GM12865 (cell line): Measurements from ENCODE around the gene FOXA2.

Experiments
- DNase-seq: peaks from one replicate; pipeline ENCODE4 v3.0.0; 2010; ENCODE audit warnings: low read depth
- H3K4me3 ChIP-seq: 2 replicates; pipeline ENCODE4 v1.5.1; 2011; ENCODE audit warnings: mild to moderate bottlenecking, low read depth, low read length, control low read depth
- TF ChIP-seq, protein P1 (sequence below): IDR thresholded peaks from 2 replicates; pipeline ENCODE4 v1.5.1; 2011; ENCODE audit warnings: low read length, control low read depth, low read depth, inconsistent platforms; ENCODE audit not compliant: insufficient read depth; ENCODE audit errors: missing control alignments

FOXA2 gene

DNA sequence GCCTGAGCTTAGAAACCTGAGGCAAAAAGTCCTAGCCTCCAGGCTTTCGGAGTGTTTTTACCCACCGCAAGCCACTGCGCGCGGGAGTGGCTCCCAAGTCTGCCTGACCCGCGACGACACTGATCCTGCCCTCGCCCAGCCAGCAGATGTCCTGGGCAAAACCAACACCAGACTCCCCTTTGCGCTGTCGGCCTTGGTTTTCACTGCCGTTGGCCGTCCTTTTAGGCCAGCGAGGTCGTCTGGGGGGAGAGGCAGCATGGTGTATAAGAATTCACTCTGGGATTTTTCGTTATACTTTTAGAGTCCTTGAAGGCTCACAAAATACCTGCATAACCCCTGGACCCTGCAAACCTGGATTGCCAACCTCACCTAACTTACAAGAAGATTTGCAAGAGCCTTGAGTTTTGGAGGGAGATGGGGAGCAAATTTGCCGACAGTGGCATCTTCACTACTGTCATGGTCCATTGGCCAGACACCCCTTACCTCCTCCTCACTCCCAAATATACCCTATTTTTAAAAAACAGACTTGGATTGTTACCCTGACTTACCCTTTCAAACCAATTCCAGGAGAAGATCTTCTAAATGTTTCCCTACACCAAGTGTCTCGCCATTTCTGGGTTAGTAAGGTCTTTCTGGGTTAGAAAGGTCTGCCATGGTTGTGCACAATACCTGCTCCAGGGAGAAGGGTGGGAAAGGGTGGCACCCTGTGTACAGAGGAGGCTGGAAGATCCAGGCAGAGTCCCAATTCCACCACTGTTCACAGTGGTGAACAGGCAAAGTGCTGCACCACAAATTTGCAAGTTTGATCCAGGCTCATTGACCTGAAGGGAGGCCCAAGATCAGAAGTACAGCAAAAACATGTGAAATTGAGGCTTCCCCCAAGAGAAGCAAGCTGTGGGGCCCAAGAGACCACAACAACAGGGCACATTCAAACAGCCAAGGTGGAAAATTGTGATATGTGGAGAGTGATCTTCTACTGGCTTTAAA, 4.4 kb downstream of the FOXA2 start:
- H3K4me3 ChIP-seq: no peak overlapping the region
- TF ChIP-seq, protein P1, sequence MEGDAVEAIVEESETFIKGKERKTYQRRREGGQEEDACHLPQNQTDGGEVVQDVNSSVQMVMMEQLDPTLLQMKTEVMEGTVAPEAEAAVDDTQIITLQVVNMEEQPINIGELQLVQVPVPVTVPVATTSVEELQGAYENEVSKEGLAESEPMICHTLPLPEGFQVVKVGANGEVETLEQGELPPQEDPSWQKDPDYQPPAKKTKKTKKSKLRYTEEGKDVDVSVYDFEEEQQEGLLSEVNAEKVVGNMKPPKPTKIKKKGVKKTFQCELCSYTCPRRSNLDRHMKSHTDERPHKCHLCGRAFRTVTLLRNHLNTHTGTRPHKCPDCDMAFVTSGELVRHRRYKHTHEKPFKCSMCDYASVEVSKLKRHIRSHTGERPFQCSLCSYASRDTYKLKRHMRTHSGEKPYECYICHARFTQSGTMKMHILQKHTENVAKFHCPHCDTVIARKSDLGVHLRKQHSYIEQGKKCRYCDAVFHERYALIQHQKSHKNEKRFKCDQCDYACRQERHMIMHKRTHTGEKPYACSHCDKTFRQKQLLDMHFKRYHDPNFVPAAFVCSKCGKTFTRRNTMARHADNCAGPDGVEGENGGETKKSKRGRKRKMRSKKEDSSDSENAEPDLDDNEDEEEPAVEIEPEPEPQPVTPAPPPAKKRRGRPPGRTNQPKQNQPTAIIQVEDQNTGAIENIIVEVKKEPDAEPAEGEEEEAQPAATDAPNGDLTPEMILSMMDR: no peak
- DNase-seq: no peak

DNA sequence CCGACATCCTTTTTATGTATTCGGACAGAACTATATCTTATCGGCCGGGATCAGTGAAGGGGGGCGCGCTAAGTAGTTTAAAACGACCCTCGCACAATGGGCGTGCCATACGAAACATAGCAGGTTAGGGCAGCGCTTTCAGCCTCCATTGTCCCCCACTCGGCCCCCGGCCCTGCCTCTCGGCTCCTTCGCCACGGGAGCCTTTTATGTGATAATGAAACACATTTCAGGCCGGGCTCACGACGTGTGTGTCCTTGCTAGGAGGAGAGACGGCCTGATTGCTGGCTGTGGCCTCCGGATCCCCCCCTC, 5.3 kb downstream of the FOXA2 start:
- no peak for DNase-seq
- TF ChIP-seq, protein P1: no peak
- no peak overlapping the region for H3K4me3 ChIP-seq

DNA sequence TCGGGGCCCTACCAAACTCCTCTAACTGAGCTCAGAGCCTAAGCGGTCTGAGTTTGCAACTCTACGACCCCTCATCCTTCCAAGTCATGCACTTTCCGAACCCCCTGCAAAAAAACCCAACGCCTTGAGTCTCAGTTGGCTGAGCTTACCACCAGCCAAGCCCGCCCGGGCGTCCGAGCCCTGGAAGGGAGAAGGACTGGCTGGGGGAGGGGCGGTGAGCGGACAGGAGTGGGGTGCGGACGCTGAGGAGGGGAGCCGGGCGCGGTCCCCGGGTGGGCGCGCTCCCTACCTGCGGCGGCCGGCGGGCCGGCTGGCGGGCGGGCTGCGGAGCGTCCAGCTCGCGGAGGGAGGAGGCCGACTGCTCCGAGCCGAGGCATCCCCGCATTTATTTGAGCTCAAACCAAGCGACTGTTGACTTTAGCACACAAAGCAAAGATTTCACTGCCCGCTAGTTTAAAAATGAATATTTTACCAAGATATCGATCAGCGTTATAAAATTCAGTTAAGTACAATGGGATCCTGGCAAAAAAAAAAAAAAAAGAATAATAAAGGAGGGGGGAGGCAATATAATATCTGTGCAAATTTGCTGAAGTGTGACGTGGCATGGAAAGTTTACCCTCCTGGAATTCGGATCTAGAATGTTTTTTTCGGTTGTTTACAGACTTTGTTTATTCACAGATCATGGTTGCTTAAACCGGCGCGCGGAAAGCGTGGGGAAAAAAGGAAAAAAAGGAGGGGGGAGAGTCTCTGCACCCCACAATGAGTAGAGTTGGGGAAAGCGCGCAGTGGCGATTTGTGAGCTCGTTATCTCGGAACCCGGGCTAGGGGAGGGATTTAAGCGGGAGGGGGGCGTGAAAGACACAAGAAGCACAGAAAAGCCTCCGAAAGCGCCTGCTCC, 5.9 kb downstream of the FOXA2 start:
- DNase-seq: no peak

DNA sequence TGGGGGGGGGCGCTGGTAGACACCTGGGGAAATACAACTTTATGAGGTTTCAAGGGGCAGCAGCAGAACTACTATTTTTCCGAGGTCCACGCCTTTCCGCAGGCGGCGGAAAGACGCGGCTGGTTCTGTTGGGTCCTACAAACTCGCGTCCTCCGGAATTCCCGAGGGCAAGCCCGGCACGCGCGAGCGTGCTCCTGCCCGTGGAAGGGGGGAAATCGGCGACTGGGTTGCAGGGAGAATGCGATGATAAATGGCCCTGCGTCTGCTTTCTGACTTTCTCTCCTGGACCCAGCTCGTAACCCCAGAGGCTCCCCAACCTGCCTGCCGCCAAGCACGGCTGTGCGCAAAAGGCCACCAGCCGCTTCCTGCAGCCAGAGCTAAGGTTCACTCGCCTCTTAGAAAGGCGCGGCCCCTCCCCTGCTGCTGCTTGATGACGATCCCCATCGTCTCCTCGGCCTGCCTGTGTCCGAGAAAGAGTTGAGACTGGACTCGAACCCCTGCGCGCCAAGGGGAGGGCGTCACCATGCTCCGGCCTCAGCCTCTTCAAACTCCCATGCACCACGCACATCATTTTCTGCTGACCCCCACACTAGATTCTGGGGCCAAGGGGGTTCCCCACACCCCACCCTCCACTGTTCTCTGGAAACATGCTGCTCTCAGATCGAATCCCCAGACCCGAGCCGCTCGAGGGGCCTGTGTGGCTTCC, 6.7 kb downstream of the FOXA2 start:
- H3K4me3 ChIP-seq: no peak overlapping the region
- DNase-seq: no peak
- TF ChIP-seq, protein P1: no peak

More for the DNA sequence above, 5.9 kb downstream of the FOXA2 start:
- TF ChIP-seq, protein P1: no peak
- H3K4me3 ChIP-seq: no peak overlapping the region

DNA sequence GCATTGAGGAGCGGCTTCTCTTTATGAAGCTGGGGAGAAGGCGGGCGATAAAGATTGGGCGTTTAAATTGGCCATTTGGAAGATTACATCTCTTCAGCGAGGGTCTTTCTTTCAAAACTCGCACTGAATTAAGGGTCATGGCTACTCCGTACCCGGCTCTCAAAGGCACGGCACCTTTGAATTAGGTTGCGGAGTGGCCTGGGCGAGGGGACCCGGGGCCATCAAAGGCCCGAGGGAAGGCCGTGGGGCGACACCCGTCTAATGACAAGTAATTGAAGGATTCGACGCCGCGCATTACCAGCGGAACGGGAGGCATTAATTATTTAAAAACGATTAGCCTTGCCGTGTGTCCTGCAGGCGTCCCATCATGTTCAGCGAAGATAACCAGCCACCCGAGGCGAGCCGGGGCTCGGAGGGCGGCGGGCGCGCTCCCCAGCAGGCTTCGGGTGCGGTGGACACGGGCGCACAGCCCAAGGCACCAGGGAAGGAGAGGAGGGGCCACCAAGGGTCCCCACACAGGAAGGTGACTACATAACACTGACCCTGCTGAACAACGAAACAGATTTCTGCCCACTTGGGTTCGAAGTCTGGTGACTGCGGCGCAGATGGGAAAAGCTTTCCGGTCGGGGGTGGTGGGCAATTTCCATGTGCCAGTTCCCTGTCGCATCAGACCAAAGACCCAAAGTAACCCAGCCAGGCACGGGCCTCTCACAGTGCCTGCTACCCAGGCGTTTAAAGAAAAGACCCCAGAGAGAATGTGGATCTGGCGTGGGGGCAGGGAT, 7.4 kb downstream of the FOXA2 start:
- no peak overlapping the region for H3K4me3 ChIP-seq
- TF ChIP-seq, protein P1: no peak

DNA sequence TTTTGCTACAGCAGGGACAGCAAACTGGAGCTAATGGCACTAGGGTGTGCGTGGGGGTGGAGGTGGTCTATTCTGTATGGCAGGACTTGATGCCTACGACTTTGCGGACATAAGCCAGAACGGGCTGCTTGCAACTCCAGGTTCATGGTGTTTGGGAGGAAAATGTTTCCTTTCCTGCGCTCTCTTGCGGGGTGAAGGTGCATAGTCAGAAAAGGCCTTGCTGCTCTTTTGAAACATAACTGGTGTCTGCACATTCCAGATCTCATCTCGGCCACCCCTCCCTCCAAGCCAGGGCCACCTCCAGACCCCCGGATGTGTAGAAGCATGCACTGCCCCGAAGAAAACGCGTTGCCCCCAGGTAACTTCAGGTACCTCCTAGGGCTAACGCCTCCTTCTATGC, 8.1 kb downstream of the FOXA2 start:
- no peak overlapping the region for H3K4me3 ChIP-seq
- TF ChIP-seq, protein P1: no peak
- no peak for DNase-seq

More for the DNA sequence above, 7.4 kb downstream of the FOXA2 start:
- no peak for DNase-seq
